IMR-90 (cell line): Measurements from ENCODE around the gene ATG7.

ENCODE experiments used
- BHLHE40 ChIP-seq: fragments of 150-350 bp; IDR thresholded peaks from 2 replicates; pipeline ENCODE4 v1.6.1; 2016; ENCODE audit warnings: mild to moderate bottlenecking, low read depth, low read length
- CEBPB ChIP-seq: IDR thresholded peaks from 2 replicates; pipeline ENCODE4 v1.6.1; 2012; ENCODE audit warnings: low read depth, low read length, improper control_type of control experiment
- MAZ ChIP-seq: IDR thresholded peaks from 2 replicates; pipeline ENCODE4 v1.6.1; 2012; ENCODE audit warnings: low read depth, mild to moderate bottlenecking, low read length, improper control_type of control experiment, moderate library complexity, borderline replicate concordance
- POLR2A ChIP-seq: IDR thresholded peaks from 2 replicates; pipeline ENCODE4 v1.6.1; 2012; ENCODE audit warnings: mild to moderate bottlenecking, low read depth, low read length
- RCOR1 ChIP-seq: IDR thresholded peaks from 2 replicates; pipeline ENCODE4 v1.6.1; 2012; ENCODE audit warnings: mild to moderate bottlenecking, low read length, improper control_type of control experiment; ENCODE audit not compliant: insufficient replicate concordance
- TF ChIP-seq, protein P1 (sequence below): conservative IDR thresholded peaks from 2 replicates; pipeline ENCODE4 v1.5.1; 2012; ENCODE audit warnings: mild to moderate bottlenecking, low read depth, low read length, improper control_type of control experiment

- TF ChIP-seq BHLHE40 (no peak), CEBPB (no peak), MAZ (no peak), POLR2A (no peak), RCOR1 (no peak)
- TF ChIP-seq, protein P1, sequence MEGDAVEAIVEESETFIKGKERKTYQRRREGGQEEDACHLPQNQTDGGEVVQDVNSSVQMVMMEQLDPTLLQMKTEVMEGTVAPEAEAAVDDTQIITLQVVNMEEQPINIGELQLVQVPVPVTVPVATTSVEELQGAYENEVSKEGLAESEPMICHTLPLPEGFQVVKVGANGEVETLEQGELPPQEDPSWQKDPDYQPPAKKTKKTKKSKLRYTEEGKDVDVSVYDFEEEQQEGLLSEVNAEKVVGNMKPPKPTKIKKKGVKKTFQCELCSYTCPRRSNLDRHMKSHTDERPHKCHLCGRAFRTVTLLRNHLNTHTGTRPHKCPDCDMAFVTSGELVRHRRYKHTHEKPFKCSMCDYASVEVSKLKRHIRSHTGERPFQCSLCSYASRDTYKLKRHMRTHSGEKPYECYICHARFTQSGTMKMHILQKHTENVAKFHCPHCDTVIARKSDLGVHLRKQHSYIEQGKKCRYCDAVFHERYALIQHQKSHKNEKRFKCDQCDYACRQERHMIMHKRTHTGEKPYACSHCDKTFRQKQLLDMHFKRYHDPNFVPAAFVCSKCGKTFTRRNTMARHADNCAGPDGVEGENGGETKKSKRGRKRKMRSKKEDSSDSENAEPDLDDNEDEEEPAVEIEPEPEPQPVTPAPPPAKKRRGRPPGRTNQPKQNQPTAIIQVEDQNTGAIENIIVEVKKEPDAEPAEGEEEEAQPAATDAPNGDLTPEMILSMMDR, result no peak
Measured at GRCh38 chr3:11546657-11547302, 274.6 kb downstream of the ATG7 start.
